B cell (primary cell): ENCODE measurements around the gene ARL14EPL. TPM values are rescaled to one million over a fixed set of nuclear protein-coding genes. Genes with fewer than 3 reads are reported as not detected.

Experiments used
- ATAC-seq: fragments of 200-7000 bp; cut with Tn5 transposase; one replicate; pipeline ENCODE4 v1.10.0; 2021; ENCODE audit warnings: low read depth, mild to moderate bottlenecking, moderate number of reproducible peaks, moderate library complexity
- CTCF ChIA-PET: fragments of 350-600 bp; sonication (Branson Sonifier 250); formaldehyde crosslinking; loops from one replicate; lab custom pipeline; 2021; ENCODE audit warnings: antibody characterized with exemption, inconsistent platforms; lab: Charles Lee
- POLR2A ChIA-PET: fragments of 350-600 bp; sonication (Branson Sonifier 250); formaldehyde crosslinking; loops from one replicate; lab custom pipeline; 2021; ENCODE audit warnings: antibody characterized with exemption; lab: Charles Lee
- DNase-seq: peaks from one replicate; pipeline ENCODE4 v3.0.0; 2013
- H2AFZ ChIP-seq: 2 replicates; pipeline ENCODE4 v1.6.1; 2012; ENCODE audit warnings: mild to moderate bottlenecking, low read depth, low read length; ENCODE audit not compliant: insufficient read depth, poor library complexity, severe bottlenecking
- H3K27ac ChIP-seq, 2 donors: 1 replicate in 1 of 2; 2 replicates in 1 of 2; pipeline ENCODE4 v1.5.1; 2012 to 2013; ENCODE audit warnings: low read length in 2 of 2, mild to moderate bottlenecking in 2 of 2, moderate library complexity in 1 of 2
- H3K27me3 ChIP-seq, 4 experiments: fragments of 200-600 bp in 1 of 4; sonication (generic) in 1 of 4; replicated peaks in 1 of 4; 1 replicate in 2 of 4; 2 replicates in 2 of 4; pipeline versions ENCODE4 v1.6.1 to v1.7.0; 2013 to 2016; ENCODE audit warnings: low read length in 3 of 4, mild to moderate bottlenecking in 2 of 4, mixed read lengths in 1 of 4, moderate library complexity in 1 of 4; ENCODE audit not compliant: insufficient read depth in 4 of 4, control insufficient read depth in 3 of 4; ENCODE audit errors: control extremely low read depth in 1 of 4
- H3K36me3 ChIP-seq, 2 experiments: replicated peaks in 1 of 2; 1 replicate in 1 of 2; 2 replicates in 1 of 2; pipeline versions ENCODE4 v1.6.1 to v1.7.1; 2013; ENCODE audit warnings: low read length in 1 of 2; ENCODE audit not compliant: insufficient read depth in 2 of 2, control insufficient read depth in 1 of 2; ENCODE audit errors: control extremely low read depth in 1 of 2, extremely low read depth in 1 of 2
- H3K4me1 ChIP-seq, 2 donors: fragments of 200-600 bp in 1 of 2; sonication (generic) in 1 of 2; 1 replicate in 1 of 2; 2 replicates in 1 of 2; pipeline versions ENCODE4 v1.5.1 to v1.6.1; 2013 to 2017; ENCODE audit warnings: low read length in 2 of 2; ENCODE audit not compliant: control insufficient read depth in 2 of 2, insufficient read depth in 2 of 2
- H3K4me2 ChIP-seq: replicated peaks from 2 replicates; pipeline ENCODE3; 2012; ENCODE audit warnings: mild to moderate bottlenecking, low read depth, low read length; ENCODE audit not compliant: poor library complexity, severe bottlenecking
- H3K4me3 ChIP-seq, 5 experiments: fragments of 200-600 bp in 1 of 5; sonication (generic) in 1 of 5; 1 replicate in 3 of 5; 2 replicates in 2 of 5; pipeline versions ENCODE4 v1.5.1 to v1.7.0; 2011 to 2016; ENCODE audit warnings: low read length in 4 of 5, mild to moderate bottlenecking in 4 of 5, low read depth in 2 of 5, control low read depth in 1 of 5, moderate library complexity in 1 of 5; ENCODE audit not compliant: insufficient read depth in 1 of 5; ENCODE audit errors: control extremely low read depth in 1 of 5, extremely low read depth in 1 of 5
- H3K79me2 ChIP-seq: fragments of 200-600 bp; sonication (generic); one replicate; pipeline ENCODE4 v1.6.0; 2016; ENCODE audit warnings: low read length; ENCODE audit not compliant: control insufficient read depth, insufficient read depth
- H3K9ac ChIP-seq: fragments of 200-600 bp; sonication (generic); 2 replicates; pipeline ENCODE4 v1.6.1; 2017; ENCODE audit warnings: mild to moderate bottlenecking, low read length, moderate library complexity
- H3K9me3 ChIP-seq, 3 donors: one replicate each; pipeline versions ENCODE4 v1.6.1 to v1.7.1; 2013; ENCODE audit warnings: low read length in 2 of 3; ENCODE audit not compliant: control insufficient read depth in 2 of 3, insufficient read depth in 1 of 3; ENCODE audit errors: control extremely low read depth in 1 of 3
- H4K20me1 ChIP-seq: 2 replicates; pipeline ENCODE4 v1.6.0; 2012; ENCODE audit warnings: mild to moderate bottlenecking, low read length; ENCODE audit not compliant: insufficient read depth, control insufficient read depth, poor library complexity, severe bottlenecking
- H3K27ac Mint-ChIP-seq: one replicate; pipeline ENCODE4 v1.8.0; 2021; ENCODE audit warnings: mixed read lengths
- H3K27me3 Mint-ChIP-seq: one replicate; pipeline ENCODE4 v1.8.0; 2021; ENCODE audit warnings: mixed read lengths
- H3K4me1 Mint-ChIP-seq: one replicate; pipeline ENCODE4 v1.8.0; 2021; ENCODE audit warnings: mixed read lengths
- H3K4me3 Mint-ChIP-seq: one replicate; pipeline ENCODE4 v1.8.0; 2021; ENCODE audit warnings: mixed read lengths
- H3K9me3 Mint-ChIP-seq: one replicate; pipeline ENCODE4 v1.8.0; 2022; ENCODE audit warnings: mixed read lengths; ENCODE audit not compliant: insufficient read depth
- EZH2 ChIP-seq: IDR thresholded peaks from 2 replicates; pipeline ENCODE4 v1.6.1; 2012; ENCODE audit warnings: borderline replicate concordance, low read depth, mild to moderate bottlenecking, moderate library complexity, low read length; ENCODE audit not compliant: insufficient read depth, poor library complexity, severe bottlenecking
- WGBS: methylation state at CpG from one replicate; pipeline ENCODE4 v1.1.5; 2013; ENCODE audit warnings: missing lambda C conversion rate; ENCODE audit not compliant: insufficient coverage; 5-methylcytosine and 5-hydroxymethylcytosine counted together
- intact Hi-C: fragments of 100-400 bp; cut with micrococcal nuclease; formaldehyde crosslinking; loops from one replicate; pipeline ENCODE4 v1.10.0; 2022
- polyA plus RNA-seq: library from polyadenylated mRNA; depleted of rRNA; stranded (reverse); fragments of >200 nt; gene quantifications from 2 replicates; pipeline ENCODE4 v1.2.3, GENCODE V29; 2012
- total RNA-seq, 2 donors: library from RNA; stranded (reverse); fragments of 120-200 nt in 1 of 2; gene quantifications; 1 replicate in 1 of 2; 2 replicates in 1 of 2; pipeline versions ENCODE4 v1.2.3 to v1.2.4, GENCODE V29; 2013 to 2022
- TF ChIP-seq, protein P1 (sequence below): fragments of 200-600 bp; IDR thresholded peaks from one replicate; pipeline ENCODE4 v1.8.0; 2022; ENCODE audit warnings: antibody characterized with exemption, mild to moderate bottlenecking

Gene ARL14EPL
- total and polyA plus RNA-seq, 2 donors (not counting 1 experiment from before 2014, with no cell fraction given) = 0.19 TPM; not detected in 1

DNA sequence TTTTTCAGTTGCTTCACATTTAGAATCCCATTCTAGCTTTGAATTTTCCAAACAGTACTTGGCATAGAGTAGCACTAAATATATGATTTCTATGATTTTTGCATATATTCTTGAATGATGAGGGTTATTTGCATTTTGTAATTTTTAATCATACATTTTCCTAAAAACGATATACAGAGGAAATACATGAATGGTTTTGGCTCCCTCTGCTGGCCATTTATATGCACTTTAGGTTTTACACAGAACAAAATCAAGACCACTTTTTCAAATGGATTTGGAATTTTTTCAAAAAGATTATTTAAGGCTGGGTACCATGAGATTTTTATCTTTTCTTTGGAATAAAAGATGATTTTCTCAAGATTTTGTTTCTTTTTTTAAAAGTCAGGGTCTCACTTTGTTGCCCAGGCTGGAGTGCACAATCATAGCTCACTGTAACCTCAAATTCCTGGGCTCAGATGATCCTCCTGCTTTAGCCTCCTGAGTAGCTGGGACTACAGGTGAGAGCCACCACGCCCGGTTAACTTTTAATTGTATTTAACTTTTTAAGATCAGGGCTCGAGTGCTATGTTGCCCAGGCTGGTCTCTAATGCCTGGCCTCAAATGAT, 35.9 kb downstream of the ARL14EPL start:
- ATAC-seq (peak; percentile 43), DNase-seq (peak; percentile 74)
- no peaks in the 10 kb centered on the region for H3K79me2 ChIP-seq
- WGBS = 33% methylated on average over 2 of the region's 4 CpGs
- no peak overlapping the region for H3K4me2 ChIP-seq
- no peak overlapping the region for H2AFZ ChIP-seq
- H3K9me3 Mint-ChIP-seq = no peaks in the 10 kb centered on the region
- no peak for TF ChIP-seq EZH2
- TF ChIP-seq, protein P1, sequence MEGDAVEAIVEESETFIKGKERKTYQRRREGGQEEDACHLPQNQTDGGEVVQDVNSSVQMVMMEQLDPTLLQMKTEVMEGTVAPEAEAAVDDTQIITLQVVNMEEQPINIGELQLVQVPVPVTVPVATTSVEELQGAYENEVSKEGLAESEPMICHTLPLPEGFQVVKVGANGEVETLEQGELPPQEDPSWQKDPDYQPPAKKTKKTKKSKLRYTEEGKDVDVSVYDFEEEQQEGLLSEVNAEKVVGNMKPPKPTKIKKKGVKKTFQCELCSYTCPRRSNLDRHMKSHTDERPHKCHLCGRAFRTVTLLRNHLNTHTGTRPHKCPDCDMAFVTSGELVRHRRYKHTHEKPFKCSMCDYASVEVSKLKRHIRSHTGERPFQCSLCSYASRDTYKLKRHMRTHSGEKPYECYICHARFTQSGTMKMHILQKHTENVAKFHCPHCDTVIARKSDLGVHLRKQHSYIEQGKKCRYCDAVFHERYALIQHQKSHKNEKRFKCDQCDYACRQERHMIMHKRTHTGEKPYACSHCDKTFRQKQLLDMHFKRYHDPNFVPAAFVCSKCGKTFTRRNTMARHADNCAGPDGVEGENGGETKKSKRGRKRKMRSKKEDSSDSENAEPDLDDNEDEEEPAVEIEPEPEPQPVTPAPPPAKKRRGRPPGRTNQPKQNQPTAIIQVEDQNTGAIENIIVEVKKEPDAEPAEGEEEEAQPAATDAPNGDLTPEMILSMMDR = peak; percentile 96
- H3K4me1 Mint-ChIP-seq = no peaks in the 10 kb centered on the region
- H3K4me3 Mint-ChIP-seq = no peak overlapping the region
- no peaks in the 10 kb centered on the region for H3K36me3 ChIP-seq
- no peak overlapping the region for H3K9ac ChIP-seq
- no peaks in the 10 kb centered on the region for H3K4me1 ChIP-seq
- ChIA-PET POLR2A (no interaction called here), CTCF (interaction anchor here (0.6 to 2.7 kb wide), 33 partner anchors 8 to 759 kb away, joined by 3 to 19 read pairs (median 4); partner anchors contain the start of genes COMMD10 and LVRN)
- H4K20me1 ChIP-seq = no peaks in the 10 kb centered on the region
- H3K9me3 ChIP-seq = no peaks in the 10 kb centered on the region
- no peak overlapping the region for H3K4me3 ChIP-seq
- peaks cover 3% of the 10 kb centered on the region for H3K27me3 Mint-ChIP-seq
- intact Hi-C loops = loop anchor here (1.0 kb wide), 3 partner anchors 180 to 759 kb away; no protein-coding TSS in a partner anchor
- no peak overlapping the region for H3K27ac ChIP-seq
- H3K27me3 ChIP-seq = no peaks in the 10 kb centered on the region
- H3K27ac Mint-ChIP-seq = no peak overlapping the region

GRCh38 chr5:116071211-116071610, 38.9 kb downstream of the ARL14EPL start:
- Mint-ChIP-seq H3K4me1 (peaks cover 13% of the 10 kb centered on the region), H3K9me3 (no peaks in the 10 kb centered on the region), H3K27ac (no peak overlapping the region), H3K27me3 (peaks cover 3% of the 10 kb centered on the region), H3K4me3 (no peak overlapping the region)
- Histone ChIP-seq H3K9me3 (no peaks in the 10 kb centered on the region), H4K20me1 (no peaks in the 10 kb centered on the region), H3K4me2 (no peak overlapping the region), H3K9ac (no peak overlapping the region), H3K36me3 (no peaks in the 10 kb centered on the region), H3K27ac (no peak overlapping the region), H3K79me2 (no peaks in the 10 kb centered on the region), H3K4me1 (peaks cover 12% of the 10 kb centered on the region in 2 donors), H3K27me3 (no peaks in the 10 kb centered on the region), H2AFZ (no peak overlapping the region), H3K4me3 (no peak overlapping the region)
- no CpG with 5 or more reads among the region's 1 CpG for WGBS
- no peak for TF ChIP-seq EZH2
- TF ChIP-seq, protein P1 = no peak
- ChIA-PET CTCF (no interaction called here), POLR2A (interaction anchor here (0.6 kb wide), 1 partner anchor 25 kb away, joined by 3 read pairs; no protein-coding TSS in a partner anchor)
- intact Hi-C loops = no loop called here
- ATAC-seq (no peak), DNase-seq (no peak)
